Uterus (tissue), 2 donors: ENCODE measurements around the gene NAGLU.

Experiments used
- CTCF ChIP-seq, 4 experiments: fragments of 200-600 bp in 2 of 4; fragments of 450-650 bp in 2 of 4; sonication (generic) in 2 of 4; IDR thresholded peaks; one replicate each; pipeline ENCODE4 v1.5.1; 2016 to 2019; ENCODE audit warnings: antibody characterized with exemption in 4 of 4, mild to moderate bottlenecking in 2 of 4, moderate library complexity in 1 of 4
- POLR2A ChIP-seq, 2 donors: fragments of 450-650 bp; IDR thresholded peaks; one replicate each; pipeline ENCODE4 v1.6.1; 2016; ENCODE audit warnings: antibody characterized with exemption in 2 of 2, mild to moderate bottlenecking in 1 of 2, moderate library complexity in 1 of 2

GRCh38 chr17:42573095-42573494 lies 37.1 kb downstream of the NAGLU start:
- TF ChIP-seq CTCF (IDR thresholded peaks at IDR 0.05) (no peak), POLR2A (IDR thresholded peaks at IDR 0.05) (no peak)
